Measurements from ENCODE around the gene S100A13. TPM values are rescaled to one million over a fixed set of nuclear protein-coding genes. Genes with fewer than 3 reads are reported as not detected.
A peak's percentile ranks its signal among the peaks of the same experiment; 100 is the strongest.

S100A13 gene
- total and polyA plus RNA-seq, 9 of the 15 experiments (the other 6 are each of a cell fraction or from before 2014, with no cell fraction given): 41.9 to 129 (median 58.0) TPM

DNA sequence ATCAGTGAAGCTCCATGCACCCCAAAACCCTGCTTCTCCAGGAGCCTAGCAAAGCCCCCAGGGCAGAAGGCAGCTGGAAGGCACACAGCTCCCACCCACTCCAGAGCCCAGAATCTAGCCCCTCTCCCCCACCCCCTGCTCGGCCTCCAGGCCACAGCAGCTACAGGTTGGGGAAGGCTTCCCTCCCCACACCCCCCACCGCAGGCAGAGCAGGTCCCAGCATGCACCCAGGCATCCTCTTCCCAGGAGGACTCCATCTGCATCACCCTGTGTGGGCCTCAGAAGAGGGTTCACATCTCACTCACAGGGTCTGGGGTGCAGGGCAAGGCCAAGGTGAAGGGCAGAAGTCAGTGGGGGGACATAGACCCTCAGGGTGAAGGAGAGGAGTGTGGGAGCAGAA, 11.9 kb downstream of the S100A13 start:
- Histone ChIP-seq H3K27ac (ENCODE audit: extremely low read depth, low read depth, low read length) (no peak overlapping the region), H2AFZ (ENCODE audit: low read depth, low read length) (no peak overlapping the region), H3K27me3 (ENCODE audit: control insufficient read depth in 2 of 2, insufficient read depth in 2 of 2, low read length in 2 of 2) (no peaks in the 10 kb centered on the region), H3K9me1 (ENCODE audit: control insufficient read depth, insufficient read depth, low read length) (no peaks in the 10 kb centered on the region), H3K79me2 (ENCODE audit: control insufficient read depth, insufficient read depth, low read length) (no peaks in the 10 kb centered on the region), H3K4me1 (replicated peaks in 1 of 2; ENCODE audit: control insufficient read depth in 2 of 2, insufficient read depth in 2 of 2, low read length in 2 of 2) (peaks cover 18 to 36% of the 10 kb centered on the region in 2 experiments), H3K9ac (ENCODE audit: insufficient read depth in 1 of 2, low read depth in 2 of 2, low read length in 2 of 2) (peak overlapping the region in 1 of 2 experiments; percentile 48; a peak in 1 of 4 replicates), H3K4me3 (no peak overlapping the region), H3K4me2 (ENCODE audit: insufficient read depth, low read length) (no peak overlapping the region), H3K36me3 (ENCODE audit: control insufficient read depth, insufficient read depth, low read length) (no peaks in the 10 kb centered on the region), H3K9me3 (replicated peaks; ENCODE audit: control insufficient read depth, insufficient read depth, low read depth, low read length) (no peaks in the 10 kb centered on the region), H4K20me1 (replicated peaks; ENCODE audit: control insufficient read depth, insufficient read depth, low read length) (no peaks in the 10 kb centered on the region)
- ChIA-PET POLR2A (interaction anchor here (0.6 to 6.8 kb wide), 7 partner anchors 9 to 258 kb away, joined by 3 to 70 read pairs (median 5); partner anchors contain the start of genes S100A1 and S100A13), CTCF (ENCODE audit: low intra/inter-chr PET ratio) (no interaction called here)
- intact Hi-C loops (cut with micrococcal nuclease): no loop called here
- ATAC-seq: no peak
- DNase-seq (ENCODE audit: extremely low read depth in 1 of 4, low spot score in 3 of 4): no peak
- in situ Hi-C loops (cut with MboI): no loop called here
- FAIRE-seq: no peak
- BruUV-seq (replicated peaks): no TSS peak
- WGBS (ENCODE audit: insufficient coverage, low coverage, missing lambda C conversion rate): 48% methylated on average over 2 of the region's 2 CpGs
- no peak for TF ChIP-seq FOXJ2 (tag; IDR thresholded peaks at IDR 0.05)
- TF ChIP-seq ZC3H11A (IDR thresholded peaks at IDR 0.05; ENCODE audit: low read depth, low read length): no peak
- TF ChIP-seq, protein P1, sequence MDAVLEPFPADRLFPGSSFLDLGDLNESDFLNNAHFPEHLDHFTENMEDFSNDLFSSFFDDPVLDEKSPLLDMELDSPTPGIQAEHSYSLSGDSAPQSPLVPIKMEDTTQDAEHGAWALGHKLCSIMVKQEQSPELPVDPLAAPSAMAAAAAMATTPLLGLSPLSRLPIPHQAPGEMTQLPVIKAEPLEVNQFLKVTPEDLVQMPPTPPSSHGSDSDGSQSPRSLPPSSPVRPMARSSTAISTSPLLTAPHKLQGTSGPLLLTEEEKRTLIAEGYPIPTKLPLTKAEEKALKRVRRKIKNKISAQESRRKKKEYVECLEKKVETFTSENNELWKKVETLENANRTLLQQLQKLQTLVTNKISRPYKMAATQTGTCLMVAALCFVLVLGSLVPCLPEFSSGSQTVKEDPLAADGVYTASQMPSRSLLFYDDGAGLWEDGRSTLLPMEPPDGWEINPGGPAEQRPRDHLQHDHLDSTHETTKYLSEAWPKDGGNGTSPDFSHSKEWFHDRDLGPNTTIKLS (IDR thresholded peaks at IDR 0.05; ENCODE audit: borderline replicate concordance, low read depth): no peak
- TF ChIP-seq HDAC8 (tag; IDR thresholded peaks at IDR 0.05): no peak
- no peak for TF ChIP-seq SRSF3 (IDR thresholded peaks at IDR 0.05; ENCODE audit: insufficient read depth, low read length)
- no peak for TF ChIP-seq SAFB2 (IDR thresholded peaks at IDR 0.05; ENCODE audit: borderline replicate concordance, low read depth, low read length, severe bottlenecking)
- TF ChIP-seq ZKSCAN1 (IDR thresholded peaks at IDR 0.05; ENCODE audit: low read depth, low read length): no peak
- no peak for TF ChIP-seq ZNF668 (CRISPR knock-in tag; IDR thresholded peaks at IDR 0.05)
- TF ChIP-seq, protein P2, sequence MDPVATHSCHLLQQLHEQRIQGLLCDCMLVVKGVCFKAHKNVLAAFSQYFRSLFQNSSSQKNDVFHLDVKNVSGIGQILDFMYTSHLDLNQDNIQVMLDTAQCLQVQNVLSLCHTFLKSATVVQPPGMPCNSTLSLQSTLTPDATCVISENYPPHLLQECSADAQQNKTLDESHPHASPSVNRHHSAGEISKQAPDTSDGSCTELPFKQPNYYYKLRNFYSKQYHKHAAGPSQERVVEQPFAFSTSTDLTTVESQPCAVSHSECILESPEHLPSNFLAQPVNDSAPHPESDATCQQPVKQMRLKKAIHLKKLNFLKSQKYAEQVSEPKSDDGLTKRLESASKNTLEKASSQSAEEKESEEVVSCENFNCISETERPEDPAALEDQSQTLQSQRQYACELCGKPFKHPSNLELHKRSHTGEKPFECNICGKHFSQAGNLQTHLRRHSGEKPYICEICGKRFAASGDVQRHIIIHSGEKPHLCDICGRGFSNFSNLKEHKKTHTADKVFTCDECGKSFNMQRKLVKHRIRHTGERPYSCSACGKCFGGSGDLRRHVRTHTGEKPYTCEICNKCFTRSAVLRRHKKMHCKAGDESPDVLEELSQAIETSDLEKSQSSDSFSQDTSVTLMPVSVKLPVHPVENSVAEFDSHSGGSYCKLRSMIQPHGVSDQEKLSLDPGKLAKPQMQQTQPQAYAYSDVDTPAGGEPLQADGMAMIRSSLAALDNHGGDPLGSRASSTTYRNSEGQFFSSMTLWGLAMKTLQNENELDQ (CRISPR knock-in tag; IDR thresholded peaks at IDR 0.05; ENCODE audit: borderline replicate concordance): no peak
- no peak for TF ChIP-seq XRCC5 (IDR thresholded peaks at IDR 0.05; ENCODE audit: low read depth, low read length)
- TF ChIP-seq, protein P3, sequence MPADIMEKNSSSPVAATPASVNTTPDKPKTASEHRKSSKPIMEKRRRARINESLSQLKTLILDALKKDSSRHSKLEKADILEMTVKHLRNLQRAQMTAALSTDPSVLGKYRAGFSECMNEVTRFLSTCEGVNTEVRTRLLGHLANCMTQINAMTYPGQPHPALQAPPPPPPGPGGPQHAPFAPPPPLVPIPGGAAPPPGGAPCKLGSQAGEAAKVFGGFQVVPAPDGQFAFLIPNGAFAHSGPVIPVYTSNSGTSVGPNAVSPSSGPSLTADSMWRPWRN (IDR thresholded peaks at IDR 0.05; ENCODE audit: low read depth): no peak
- TF ChIP-seq, protein P4, sequence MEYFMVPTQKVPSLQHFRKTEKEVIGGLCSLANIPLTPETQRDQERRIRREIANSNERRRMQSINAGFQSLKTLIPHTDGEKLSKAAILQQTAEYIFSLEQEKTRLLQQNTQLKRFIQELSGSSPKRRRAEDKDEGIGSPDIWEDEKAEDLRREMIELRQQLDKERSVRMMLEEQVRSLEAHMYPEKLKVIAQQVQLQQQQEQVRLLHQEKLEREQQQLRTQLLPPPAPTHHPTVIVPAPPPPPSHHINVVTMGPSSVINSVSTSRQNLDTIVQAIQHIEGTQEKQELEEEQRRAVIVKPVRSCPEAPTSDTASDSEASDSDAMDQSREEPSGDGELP (CRISPR knock-in tag; IDR thresholded peaks at IDR 0.05; ENCODE audit: borderline replicate concordance): no peak
- TF ChIP-seq, protein P5, sequence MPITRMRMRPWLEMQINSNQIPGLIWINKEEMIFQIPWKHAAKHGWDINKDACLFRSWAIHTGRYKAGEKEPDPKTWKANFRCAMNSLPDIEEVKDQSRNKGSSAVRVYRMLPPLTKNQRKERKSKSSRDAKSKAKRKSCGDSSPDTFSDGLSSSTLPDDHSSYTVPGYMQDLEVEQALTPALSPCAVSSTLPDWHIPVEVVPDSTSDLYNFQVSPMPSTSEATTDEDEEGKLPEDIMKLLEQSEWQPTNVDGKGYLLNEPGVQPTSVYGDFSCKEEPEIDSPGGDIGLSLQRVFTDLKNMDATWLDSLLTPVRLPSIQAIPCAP (CRISPR knock-in tag; IDR thresholded peaks at IDR 0.05; ENCODE audit: borderline replicate concordance): no peak
- TF ChIP-seq NCOA6 (IDR thresholded peaks at IDR 0.05): no peak
- TF ChIP-seq ZNF224 (CRISPR knock-in tag; IDR thresholded peaks at IDR 0.05): no peak
- no peak for TF ChIP-seq ZNF57 (CRISPR knock-in tag; IDR thresholded peaks at IDR 0.05)
- TF ChIP-seq ZFP30 (CRISPR knock-in tag; IDR thresholded peaks at IDR 0.05; ENCODE audit: borderline replicate concordance): no peak

All from K562 (cell line).